CD4-positive, CD25-positive, alpha-beta regulatory T cell (primary cell): ENCODE measurements around the gene ESYT2. TPM values are rescaled to one million over a fixed set of nuclear protein-coding genes. Genes with fewer than 3 reads are reported as not detected.
"Not testable (repeated sequence)": the region's sequence is repeated elsewhere in the genome, so short reads cannot be mapped to it uniquely, and the experiment has no call there.

Experiments
- ATAC-seq, 2 donors: fragments of 150-1000 bp; cut with Tn5 transposase; one replicate each; pipeline ENCODE4 v1.10.0; 2021; ENCODE audit warnings: low read depth in 2 of 2, moderate number of reproducible peaks in 2 of 2, moderate library complexity in 1 of 2
- DNase-seq, 3 donors: peaks; one replicate each; pipeline versions ENCODE4 v3.0.0 to v3.0.0-alpha.2; 2012 to 2022; ENCODE audit warnings: mixed read lengths in 1 of 3
- H3K27ac ChIP-seq: one replicate; pipeline ENCODE4 v1.7.0; 2013; ENCODE audit warnings: mild to moderate bottlenecking, low read length; ENCODE audit not compliant: insufficient read depth, poor library complexity, severe bottlenecking
- H3K27me3 ChIP-seq: one replicate; pipeline ENCODE4 v1.7.0; 2013; ENCODE audit warnings: low read length; ENCODE audit not compliant: control insufficient read depth, insufficient read depth
- H3K36me3 ChIP-seq: one replicate; pipeline ENCODE4 v1.7.0; 2013; ENCODE audit warnings: mild to moderate bottlenecking, low read length, moderate library complexity; ENCODE audit not compliant: control insufficient read depth, insufficient read depth
- H3K4me1 ChIP-seq: 2 replicates; pipeline ENCODE4 v1.7.0; 2013; ENCODE audit warnings: mild to moderate bottlenecking, low read length; ENCODE audit not compliant: insufficient read depth, control insufficient read depth, poor library complexity, severe bottlenecking
- H3K4me3 ChIP-seq: one replicate; pipeline ENCODE4 v1.7.0; 2013; ENCODE audit warnings: low read depth, mild to moderate bottlenecking, low read length, moderate library complexity
- H3K9me3 ChIP-seq, 2 experiments: 1 replicate in 1 of 2; 2 replicates in 1 of 2; pipeline ENCODE4 v1.7.0; 2013; ENCODE audit warnings: low read length in 2 of 2, mild to moderate bottlenecking in 1 of 2, moderate library complexity in 1 of 2; ENCODE audit not compliant: control insufficient read depth in 2 of 2
- H3K27ac Mint-ChIP-seq, 3 donors: one replicate each; pipeline ENCODE4 v1.8.0; 2020 to 2022; ENCODE audit warnings: mild to moderate bottlenecking in 3 of 3, mixed read lengths in 3 of 3, moderate library complexity in 2 of 3
- H3K27me3 Mint-ChIP-seq: one replicate; pipeline ENCODE4 v1.8.0; 2022; ENCODE audit warnings: mild to moderate bottlenecking, mixed read lengths
- H3K36me3 Mint-ChIP-seq: one replicate; pipeline ENCODE4 v1.8.0; 2020; ENCODE audit warnings: mixed read lengths
- H3K4me1 Mint-ChIP-seq, 4 donors: one replicate each; pipeline ENCODE4 v1.8.0; 2020 to 2022; ENCODE audit warnings: mixed read lengths in 4 of 4, mild to moderate bottlenecking in 1 of 4
- H3K4me3 Mint-ChIP-seq, 4 donors: one replicate each; pipeline ENCODE4 v1.8.0; 2020 to 2022; ENCODE audit warnings: mild to moderate bottlenecking in 4 of 4, mixed read lengths in 4 of 4, moderate library complexity in 3 of 4
- H3K9me3 Mint-ChIP-seq, 7 donors: one replicate each; pipeline ENCODE4 v1.8.0; 2020 to 2022; ENCODE audit warnings: mixed read lengths in 7 of 7, mild to moderate bottlenecking in 3 of 7, moderate library complexity in 2 of 7
- polyA plus RNA-seq, 4 donors: library from polyadenylated mRNA; unstranded; fragments of 300-500 nt; fragmentation: Illumina TruSeq; gene quantifications; one replicate each; pipeline ENCODE4 v1.2.3, GENCODE V29; 2021
- total RNA-seq: library from RNA; stranded (reverse); gene quantifications from one replicate; pipeline ENCODE4 v1.2.3, GENCODE V29; 2022

The ESYT2 gene, protein sequence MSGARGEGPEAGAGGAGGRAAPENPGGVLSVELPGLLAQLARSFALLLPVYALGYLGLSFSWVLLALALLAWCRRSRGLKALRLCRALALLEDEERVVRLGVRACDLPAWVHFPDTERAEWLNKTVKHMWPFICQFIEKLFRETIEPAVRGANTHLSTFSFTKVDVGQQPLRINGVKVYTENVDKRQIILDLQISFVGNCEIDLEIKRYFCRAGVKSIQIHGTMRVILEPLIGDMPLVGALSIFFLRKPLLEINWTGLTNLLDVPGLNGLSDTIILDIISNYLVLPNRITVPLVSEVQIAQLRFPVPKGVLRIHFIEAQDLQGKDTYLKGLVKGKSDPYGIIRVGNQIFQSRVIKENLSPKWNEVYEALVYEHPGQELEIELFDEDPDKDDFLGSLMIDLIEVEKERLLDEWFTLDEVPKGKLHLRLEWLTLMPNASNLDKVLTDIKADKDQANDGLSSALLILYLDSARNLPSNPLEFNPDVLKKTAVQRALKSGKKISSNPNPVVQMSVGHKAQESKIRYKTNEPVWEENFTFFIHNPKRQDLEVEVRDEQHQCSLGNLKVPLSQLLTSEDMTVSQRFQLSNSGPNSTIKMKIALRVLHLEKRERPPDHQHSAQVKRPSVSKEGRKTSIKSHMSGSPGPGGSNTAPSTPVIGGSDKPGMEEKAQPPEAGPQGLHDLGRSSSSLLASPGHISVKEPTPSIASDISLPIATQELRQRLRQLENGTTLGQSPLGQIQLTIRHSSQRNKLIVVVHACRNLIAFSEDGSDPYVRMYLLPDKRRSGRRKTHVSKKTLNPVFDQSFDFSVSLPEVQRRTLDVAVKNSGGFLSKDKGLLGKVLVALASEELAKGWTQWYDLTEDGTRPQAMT
- total RNA-seq (115 TPM), polyA plus RNA-seq (10 to 100 TPM; 55.3 to 94.3 (median 64.7) TPM)

DNA sequence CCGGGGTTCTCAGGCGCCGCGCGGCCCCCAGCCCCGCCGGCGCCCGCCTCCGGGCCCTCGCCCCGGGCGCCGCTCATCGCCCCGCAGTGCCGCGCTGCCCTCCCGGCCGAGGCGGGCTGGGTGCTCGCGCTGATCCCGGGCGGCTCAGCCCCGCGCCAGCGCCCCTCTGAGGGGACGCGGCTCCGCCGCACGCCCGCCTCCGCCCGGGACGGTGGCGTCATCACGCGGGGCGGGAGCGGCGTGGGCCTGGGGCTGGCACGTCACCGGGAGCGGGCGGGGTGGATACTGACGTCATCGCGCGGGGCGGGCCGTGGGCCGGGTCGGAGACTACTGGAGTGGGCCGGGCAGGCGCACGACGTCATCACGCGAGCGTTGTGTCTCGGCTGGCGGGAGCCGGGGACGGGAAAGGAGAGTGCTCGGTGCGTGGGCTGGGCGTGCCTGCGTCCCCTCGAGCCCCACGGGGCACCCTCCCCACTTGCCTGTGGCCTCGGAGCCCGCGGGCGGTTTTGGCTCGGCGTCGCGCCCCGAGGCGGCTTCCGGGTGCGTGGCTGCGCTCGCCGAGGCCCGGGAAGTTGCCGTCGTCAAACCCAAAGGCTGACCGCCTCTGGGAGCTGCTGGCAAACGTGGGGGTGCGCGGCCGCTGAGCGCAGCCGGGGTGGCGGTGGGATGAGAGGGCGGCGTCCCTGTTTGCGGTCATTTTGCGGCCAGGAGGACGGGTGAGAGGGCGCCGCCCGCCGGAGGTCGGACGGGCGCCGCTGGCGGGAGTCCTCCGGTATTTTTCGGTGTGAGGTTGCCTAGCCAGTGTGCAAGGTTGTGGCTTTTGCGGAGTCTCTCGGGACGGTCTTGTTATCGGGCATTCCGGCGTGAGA, at the start of gene ESYT2:
TSS of gene ESYT2 (minus strand) at position 168 of the 869 bp plus-strand sequence. CDS start at position 77, 91 bp downstream.
- no peaks in the 10 kb centered on the region for H3K27me3 ChIP-seq
- Mint-ChIP-seq H3K27me3 (no peaks in the 10 kb centered on the region), H3K4me1 (peaks cover 23 to 36% (median 25%) of the 10 kb centered on the region in 4 donors), H3K9me3 (no peaks in the 10 kb centered on the region), H3K36me3 (peaks cover 9% of the 10 kb centered on the region), H3K27ac (peak within 1 kb of the TSS; percentile 90 to 94 (median 90)), H3K4me3 (peak within 1 kb of the TSS; percentile 93 to 98 (median 96))
- peak within 1 kb of the TSS; percentile 78 for H3K4me3 ChIP-seq
- DNase-seq: peak; percentile 98 to 99 (median 99)
- H3K27ac ChIP-seq: peak within 1 kb of the TSS; percentile 96
- peaks cover 37% of the 10 kb centered on the region for H3K4me1 ChIP-seq
- no peaks in the 10 kb centered on the region for H3K9me3 ChIP-seq
- no peaks in the 10 kb centered on the region for H3K36me3 ChIP-seq
- peak; percentile 79 to 84 for ATAC-seq

DNA sequence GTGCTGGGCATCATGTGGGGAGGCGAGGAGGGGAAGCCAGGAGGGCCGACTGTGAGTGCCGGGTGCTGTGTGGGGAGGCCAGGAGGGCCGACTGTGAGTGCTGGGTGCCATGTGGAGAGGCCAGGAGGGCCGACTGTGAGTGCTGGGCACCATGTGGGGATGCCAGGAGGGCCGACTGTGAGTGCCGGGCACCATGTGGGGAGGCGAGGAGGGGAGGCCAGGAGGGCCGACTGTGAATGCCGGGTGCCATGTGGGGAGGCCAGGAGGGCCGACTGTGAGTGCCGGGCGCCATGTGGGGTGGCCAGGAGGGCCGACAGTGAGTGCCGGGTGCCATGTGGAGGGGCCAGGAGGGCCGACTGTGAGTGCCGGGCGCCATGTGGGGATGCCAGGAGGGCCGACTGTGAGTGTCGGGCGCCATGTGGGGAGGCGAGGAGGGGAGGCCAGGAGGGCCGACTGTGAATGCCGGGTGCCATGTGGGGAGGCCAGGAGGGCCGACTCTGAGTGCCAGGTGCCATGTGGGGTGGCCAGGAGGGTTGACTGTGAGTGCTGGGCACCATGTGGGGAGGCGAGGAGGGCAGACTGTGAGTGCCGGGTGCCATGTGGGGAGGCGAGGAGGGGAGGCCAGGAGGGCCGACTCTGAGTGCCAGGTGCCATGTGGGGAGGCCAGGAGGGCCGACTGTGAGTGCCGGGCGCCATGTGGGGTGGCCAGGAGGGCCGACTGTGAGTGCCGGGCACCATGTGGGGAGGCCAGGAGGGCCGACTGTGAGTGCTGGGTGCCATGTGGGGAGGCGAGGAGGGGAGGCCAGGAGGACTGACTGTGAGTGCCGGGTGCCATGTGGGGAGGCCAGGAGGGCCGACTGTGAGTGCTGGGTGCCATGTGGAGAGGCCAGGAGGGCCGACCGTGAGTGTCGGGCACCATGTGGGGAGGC, 49.1 kb upstream of the ESYT2 start:
- H3K27me3 Mint-ChIP-seq, ATAC-seq, H3K4me3 Mint-ChIP-seq, DNase-seq, H3K9me3 ChIP-seq, H3K27ac ChIP-seq, H3K4me3 ChIP-seq, H3K27me3 ChIP-seq, H3K4me1 ChIP-seq, H3K4me1 Mint-ChIP-seq, H3K9me3 Mint-ChIP-seq: not testable (repeated sequence)
- peaks cover 31% of the 10 kb centered on the region for H3K36me3 Mint-ChIP-seq
- H3K27ac Mint-ChIP-seq: peak overlapping the region in 1 of 3 donors; percentile 16
- peaks cover 17% of the 10 kb centered on the region for H3K36me3 ChIP-seq

DNA sequence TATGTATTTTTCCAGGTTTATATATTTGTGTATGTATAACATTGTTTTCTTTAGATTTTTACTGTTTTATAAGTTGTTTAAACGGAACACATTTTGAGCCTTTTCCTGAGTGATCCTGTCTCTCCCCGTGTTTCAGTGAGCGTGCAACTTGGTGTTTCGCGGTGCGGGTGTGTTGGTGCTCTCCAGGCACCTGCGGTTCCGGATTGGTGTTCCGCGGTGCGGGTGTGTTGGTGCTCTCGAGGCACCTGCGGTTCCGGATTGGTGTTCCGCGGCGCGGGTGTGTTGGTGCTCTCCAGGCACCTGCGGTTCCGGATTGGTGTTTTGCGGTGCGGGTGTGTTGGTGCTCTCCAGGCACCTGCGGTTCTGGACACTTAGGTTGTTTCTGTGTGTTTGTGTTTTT, 47.7 kb upstream of the ESYT2 start:
- no peak overlapping the region for H3K27ac ChIP-seq
- H3K27ac Mint-ChIP-seq: no peak overlapping the region
- ATAC-seq: no peak
- H3K27me3 Mint-ChIP-seq: no peaks in the 10 kb centered on the region
- H3K4me1 ChIP-seq: no peaks in the 10 kb centered on the region
- H3K4me3 ChIP-seq: no peak overlapping the region
- H3K9me3 ChIP-seq: no peaks in the 10 kb centered on the region
- H3K9me3 Mint-ChIP-seq: no peaks in the 10 kb centered on the region
- H3K4me1 Mint-ChIP-seq: peaks cover 0 to 10% (median 0%) of the 10 kb centered on the region in 4 donors
- no peaks in the 10 kb centered on the region for H3K27me3 ChIP-seq
- no peak for DNase-seq
- H3K4me3 Mint-ChIP-seq: no peak overlapping the region
- H3K36me3 ChIP-seq: peaks cover 17% of the 10 kb centered on the region
- H3K36me3 Mint-ChIP-seq: peaks cover 31% of the 10 kb centered on the region

DNA sequence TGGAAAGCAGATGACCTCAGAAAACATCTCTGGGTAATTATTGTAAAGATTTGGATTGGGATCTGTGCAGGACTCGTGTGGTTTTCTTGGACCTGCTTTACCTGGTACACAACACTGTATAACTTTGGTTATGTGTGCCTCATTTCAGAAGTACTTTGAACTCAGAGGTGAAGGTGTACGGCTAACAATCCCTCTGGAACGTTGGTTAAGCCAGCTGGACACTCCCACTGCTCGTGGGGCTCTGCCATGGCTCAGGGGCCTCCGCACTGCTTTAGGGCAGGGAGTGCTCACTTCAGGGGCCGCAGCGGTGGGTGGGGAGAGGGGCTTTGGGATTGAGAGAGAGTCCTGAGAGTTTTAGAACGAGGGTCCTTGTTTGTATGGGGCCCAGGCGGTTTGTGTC, 40.6 kb upstream of the ESYT2 start:
- H3K4me1 ChIP-seq: no peaks in the 10 kb centered on the region
- Mint-ChIP-seq H3K36me3 (peaks cover 13% of the 10 kb centered on the region), H3K4me1 (peaks cover 3 to 12% (median 7%) of the 10 kb centered on the region in 4 donors), H3K9me3 (no peaks in the 10 kb centered on the region), H3K27me3 (no peaks in the 10 kb centered on the region), H3K4me3 (no peak overlapping the region), H3K27ac (no peak overlapping the region)
- H3K27me3 ChIP-seq: no peaks in the 10 kb centered on the region
- H3K9me3 ChIP-seq: no peaks in the 10 kb centered on the region
- DNase-seq (no peak), ATAC-seq (no peak)
- peaks cover 8% of the 10 kb centered on the region for H3K36me3 ChIP-seq
- no peak overlapping the region for H3K4me3 ChIP-seq
- no peak overlapping the region for H3K27ac ChIP-seq

DNA sequence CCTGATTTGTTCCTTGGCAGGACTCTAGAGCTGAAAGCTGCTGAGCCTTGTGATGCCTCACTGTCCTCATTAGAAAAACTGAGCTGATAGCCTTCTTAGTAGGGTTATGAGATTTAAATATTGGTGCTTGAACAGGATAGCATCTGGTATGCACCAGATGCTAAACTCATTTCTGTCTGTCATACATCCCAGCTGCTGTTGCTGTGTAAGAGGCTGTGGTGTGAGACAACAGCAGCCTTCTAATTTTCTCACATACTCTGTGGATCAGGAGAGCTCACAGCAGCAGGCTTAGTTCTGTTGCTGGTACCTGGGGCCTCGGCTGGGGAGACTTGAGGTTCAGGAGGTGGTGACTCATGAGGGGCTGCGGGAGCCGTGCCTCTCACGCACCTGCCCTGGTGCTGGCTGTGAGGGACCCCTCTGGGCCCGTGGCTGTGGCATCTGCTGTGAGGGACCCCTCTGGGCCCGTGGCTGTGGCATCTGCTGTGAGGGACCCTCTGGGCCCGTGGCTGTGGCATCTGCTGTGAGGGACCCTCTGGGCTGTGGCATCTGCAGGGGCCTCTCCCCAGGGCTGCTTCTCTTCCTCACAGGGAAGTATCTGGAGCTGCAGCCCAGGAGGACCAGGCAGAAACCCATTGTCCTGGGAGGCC, 39.6 kb upstream of the ESYT2 start:
- H3K36me3 Mint-ChIP-seq: peaks cover 13% of the 10 kb centered on the region
- Histone ChIP-seq H3K27me3 (no peaks in the 10 kb centered on the region), H3K9me3 (no peaks in the 10 kb centered on the region), H3K4me1 (peaks cover 7% of the 10 kb centered on the region), H3K36me3 (peaks cover 5% of the 10 kb centered on the region), H3K27ac (no peak overlapping the region), H3K4me3 (no peak overlapping the region)
- peak overlapping the region in 1 of 3 donors; percentile 22 for H3K27ac Mint-ChIP-seq
- DNase-seq (no peak), ATAC-seq (no peak)
- H3K27me3 Mint-ChIP-seq: no peaks in the 10 kb centered on the region
- H3K9me3 Mint-ChIP-seq: no peaks in the 10 kb centered on the region
- H3K4me3 Mint-ChIP-seq: peak overlapping the region in 1 of 4 donors; percentile 72
- H3K4me1 Mint-ChIP-seq: peaks cover 9 to 22% (median 16%) of the 10 kb centered on the region in 4 donors

DNA sequence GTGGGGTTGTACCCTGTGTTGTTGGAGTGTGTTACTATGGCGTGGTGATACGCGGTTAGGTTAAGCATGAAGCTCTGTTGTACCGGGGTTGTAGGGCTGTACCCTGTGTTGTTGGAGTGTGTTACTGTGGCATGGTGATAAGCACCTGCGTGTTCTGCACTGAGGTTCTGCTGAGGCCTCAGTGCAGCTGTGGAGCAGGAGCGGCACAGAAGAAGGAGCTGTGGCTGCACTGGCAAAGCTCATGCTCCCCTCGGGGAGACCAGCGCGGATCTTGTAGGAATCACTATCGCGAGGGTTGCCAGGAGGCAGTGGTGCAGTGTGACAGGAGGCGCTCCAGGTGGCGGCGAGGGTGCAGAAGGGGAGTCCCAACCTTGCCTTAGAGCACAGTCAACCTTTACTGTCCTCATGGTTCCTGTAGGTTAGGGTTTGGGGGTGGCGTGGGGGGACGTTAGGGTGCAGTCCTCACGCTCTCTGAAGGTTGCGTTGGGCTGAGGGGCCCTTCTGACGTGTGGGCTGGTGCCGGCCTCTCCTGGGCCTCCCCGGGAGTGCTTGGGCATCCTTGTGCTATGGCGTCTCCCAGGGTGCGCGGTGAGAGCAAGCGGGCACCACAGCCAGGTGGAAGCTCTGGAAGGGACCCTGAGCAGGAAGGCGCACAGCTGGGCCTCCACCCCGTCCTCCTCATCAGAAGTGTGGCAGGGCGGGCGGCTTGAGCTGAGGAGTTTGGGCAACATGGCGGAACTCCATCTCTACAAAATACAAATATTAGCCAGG, 38.1 kb upstream of the ESYT2 start:
- H3K27ac ChIP-seq: no peak overlapping the region
- DNase-seq: no peak
- H3K9me3 Mint-ChIP-seq: no peaks in the 10 kb centered on the region

More for the DNA sequence above, 38.1 kb upstream of the ESYT2 start:
- Mint-ChIP-seq H3K27me3 (no peaks in the 10 kb centered on the region), H3K36me3 (peaks cover 13% of the 10 kb centered on the region), H3K4me1 (peaks cover 12 to 30% (median 23%) of the 10 kb centered on the region in 4 donors), H3K4me3 (peak overlapping the region in 1 of 4 donors; percentile 46), H3K27ac (peak overlapping the region in 1 of 3 donors; percentile 65)
- Histone ChIP-seq H3K27me3 (no peaks in the 10 kb centered on the region), H3K9me3 (no peaks in the 10 kb centered on the region), H3K4me1 (peaks cover 7% of the 10 kb centered on the region), H3K36me3 (peaks cover 5% of the 10 kb centered on the region), H3K4me3 (no peak overlapping the region)
- no peak for ATAC-seq
